ENCODE data around the gene PPP1R37. TPM values are rescaled to one million over a fixed set of nuclear protein-coding genes. Genes with fewer than 3 reads are reported as not detected.

Gene PPP1R37
- total and polyA plus RNA-seq, 5 donors = 16.5 to 24.9 (median 19.0) TPM

DNA sequence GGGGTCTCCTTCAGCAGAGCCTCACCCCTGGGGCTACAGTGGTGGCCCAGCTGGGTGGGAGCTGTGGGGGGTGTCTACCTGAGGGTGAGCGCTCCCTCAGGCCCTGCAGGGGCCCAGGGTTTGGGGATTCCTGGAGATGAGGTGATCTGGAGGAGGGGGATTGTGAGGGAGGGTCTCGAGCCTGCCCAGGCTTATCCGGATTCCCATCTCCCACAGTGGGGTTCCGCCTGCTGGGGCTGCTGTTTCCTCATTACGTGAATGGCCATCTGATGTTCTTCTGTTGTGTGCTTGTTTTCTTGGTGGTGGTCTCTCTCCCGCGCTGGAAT is 4.4 kb downstream of the PPP1R37 start:
- Histone ChIP-seq H3K4me1 (ENCODE audit: control insufficient read depth, insufficient read depth, low read length) (peaks cover 18% of the 10 kb centered on the region), H3K27me3 (ENCODE audit: control insufficient read depth, insufficient read depth) (no peaks in the 10 kb centered on the region), H3K27ac (ENCODE audit: low read length) (peak overlapping the region; percentile 86), H3K4me3 (ENCODE audit: low read length) (no peak overlapping the region), H3K9me3 (ENCODE audit: control insufficient read depth, low read length) (no peaks in the 10 kb centered on the region)
- DNase-seq (no peak), ATAC-seq (no peak)
- intact Hi-C loops (cut with DNase I) = no loop called here
- 83% methylated on average over 7 of the region's 7 CpGs for WGBS

DNA sequence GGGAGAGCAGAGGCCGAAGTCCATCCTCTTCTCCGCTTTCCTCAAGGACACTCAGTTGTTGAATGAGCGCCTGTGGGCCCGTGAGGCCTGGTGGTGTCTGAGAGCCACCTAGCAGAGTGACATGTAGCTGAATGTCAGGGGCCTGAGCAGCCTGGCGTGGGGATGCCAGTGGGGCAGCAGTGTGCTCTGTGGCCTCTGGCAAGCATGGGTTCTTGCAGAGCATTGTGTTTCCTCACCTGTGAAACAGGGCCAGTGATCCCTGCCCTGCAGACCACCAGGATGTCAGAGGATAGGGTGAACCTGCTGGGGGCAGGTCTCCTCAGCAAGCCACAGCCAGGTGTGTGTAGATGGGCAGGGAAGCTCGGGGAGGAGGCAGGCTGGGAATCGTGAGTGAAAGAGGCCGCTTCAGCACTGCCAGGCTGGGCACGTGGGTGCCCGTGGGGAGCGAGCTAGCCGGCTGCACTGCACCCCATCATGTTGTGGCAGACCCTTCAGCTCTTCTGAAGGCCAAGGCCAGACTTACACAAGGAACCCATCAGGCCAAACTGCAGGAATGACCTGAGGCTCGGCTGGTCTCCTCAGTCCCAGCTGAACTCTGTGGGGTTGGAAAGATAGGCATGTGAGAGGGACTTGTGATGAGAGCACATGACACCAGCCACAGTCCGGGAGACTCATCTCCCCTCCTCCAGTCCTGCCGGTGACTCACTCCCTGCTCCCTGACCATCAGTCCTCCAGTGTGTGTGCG is 5.0 kb downstream of the PPP1R37 start:
- DNase-seq (peak; percentile 66 to 72 (median 68)), ATAC-seq (peak; percentile 68 to 80)
- H3K9me3 ChIP-seq (ENCODE audit: control insufficient read depth, low read length) = no peaks in the 10 kb centered on the region
- H3K4me1 ChIP-seq (ENCODE audit: control insufficient read depth, insufficient read depth, low read length) = peaks cover 21% of the 10 kb centered on the region
- H3K4me3 ChIP-seq (ENCODE audit: low read length) = no peak overlapping the region
- H3K27ac ChIP-seq (ENCODE audit: low read length) = peak overlapping the region; percentile 86
- H3K27me3 ChIP-seq (ENCODE audit: control insufficient read depth, insufficient read depth) = no peaks in the 10 kb centered on the region
- 54% methylated on average over 16 of the region's 16 CpGs for WGBS
- intact Hi-C loops (cut with DNase I) = no loop called here

DNA sequence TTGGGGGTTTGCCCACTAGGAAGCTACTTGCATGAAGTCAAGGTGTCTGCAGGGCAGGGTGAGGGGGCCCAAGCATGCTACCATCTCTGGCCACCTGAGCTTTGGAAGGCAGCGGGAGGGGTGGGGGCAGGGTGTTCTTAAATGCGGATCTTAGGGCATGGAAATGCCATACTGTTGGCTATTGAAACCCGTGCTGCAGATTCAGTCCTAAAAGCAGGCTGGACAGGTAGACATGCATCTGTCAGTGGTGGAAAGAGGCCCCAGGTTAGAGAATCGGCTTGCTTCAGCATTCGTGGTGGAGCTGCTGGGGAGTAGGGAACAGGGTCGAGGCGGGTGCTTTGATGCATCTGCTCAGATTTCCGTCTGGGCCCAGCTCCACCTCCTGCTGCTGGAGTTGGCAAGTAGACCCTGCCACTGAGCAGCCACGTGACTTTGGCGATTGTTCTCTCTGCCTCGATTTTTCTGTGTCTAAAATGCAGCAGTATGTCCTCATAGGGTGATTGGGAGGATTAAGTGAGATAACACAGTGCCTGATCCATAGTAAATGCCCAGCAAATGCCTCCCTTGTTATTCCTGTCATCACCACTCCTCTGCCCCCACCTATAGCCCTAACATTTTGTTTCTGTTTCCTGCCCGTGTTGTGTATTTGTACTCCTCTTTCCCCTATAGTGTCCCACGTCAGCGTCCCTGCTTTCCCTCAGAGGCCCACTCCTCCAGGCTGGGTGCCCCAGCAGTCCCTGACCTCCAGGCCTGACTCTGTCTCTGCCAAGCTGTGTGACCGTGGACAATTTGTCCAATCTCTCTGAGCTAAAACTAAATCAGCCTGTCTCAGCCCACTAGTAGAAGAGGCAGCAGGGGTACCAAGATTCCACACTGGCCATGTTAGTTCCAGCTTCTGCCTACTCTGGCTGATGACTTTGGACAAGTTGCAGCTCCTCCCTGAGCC is 5.8 kb downstream of the PPP1R37 start:
- peaks cover 26% of the 10 kb centered on the region for H3K4me1 ChIP-seq (ENCODE audit: control insufficient read depth, insufficient read depth, low read length)
- intact Hi-C loops (cut with DNase I) = no loop called here
- DNase-seq (peak; percentile 53 to 80 (median 76)), ATAC-seq (peak; percentile 32 to 49)
- no peak overlapping the region for H3K4me3 ChIP-seq (ENCODE audit: low read length)
- no peaks in the 10 kb centered on the region for H3K9me3 ChIP-seq (ENCODE audit: control insufficient read depth, low read length)
- 30% methylated on average over 15 of the region's 15 CpGs for WGBS
- no peaks in the 10 kb centered on the region for H3K27me3 ChIP-seq (ENCODE audit: control insufficient read depth, insufficient read depth)
- peak overlapping the region; percentile 49 for H3K27ac ChIP-seq (ENCODE audit: low read length)

DNA sequence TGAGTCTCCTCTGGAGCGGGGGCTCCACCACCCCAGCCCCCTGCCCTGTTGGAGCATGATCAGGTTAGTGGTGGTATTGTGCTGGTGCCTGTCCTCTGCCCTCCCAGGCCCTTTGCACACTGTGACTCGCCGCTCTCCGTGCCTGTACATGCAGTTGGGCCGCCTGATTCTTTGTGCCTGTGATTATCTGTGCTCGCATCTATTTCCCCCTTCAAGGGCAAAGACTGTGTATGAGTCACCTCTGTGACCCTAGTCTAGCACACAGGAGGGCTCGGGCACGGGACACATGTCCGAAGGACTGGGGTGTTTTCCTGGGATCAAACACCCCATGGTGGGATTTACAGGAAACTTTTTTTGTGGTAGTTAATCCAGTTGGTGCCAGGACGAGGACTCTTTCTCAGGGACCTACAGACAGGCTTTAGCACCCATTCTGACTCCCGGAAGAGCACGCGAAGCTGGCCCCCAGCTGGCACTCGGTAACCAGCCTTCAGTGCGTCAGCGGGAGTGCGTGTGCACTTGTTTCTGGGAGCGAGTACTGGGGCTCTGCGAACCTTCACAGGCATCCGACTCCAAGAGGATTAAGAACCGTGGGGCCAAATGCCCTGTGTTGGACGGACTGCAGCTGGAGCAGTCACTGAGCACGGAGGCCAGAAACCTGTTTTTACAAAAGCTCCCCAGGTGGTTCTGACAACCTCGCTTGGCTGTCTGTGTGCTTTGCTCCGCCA is 6.7 kb downstream of the PPP1R37 start:
- no peaks in the 10 kb centered on the region for H3K27me3 ChIP-seq (ENCODE audit: control insufficient read depth, insufficient read depth)
- DNase-seq (no peak), ATAC-seq (no peak)
- peaks cover 25% of the 10 kb centered on the region for H3K4me1 ChIP-seq (ENCODE audit: control insufficient read depth, insufficient read depth, low read length)
- no peak overlapping the region for H3K4me3 ChIP-seq (ENCODE audit: low read length)
- H3K27ac ChIP-seq (ENCODE audit: low read length) = peak overlapping the region; percentile 19
- intact Hi-C loops (cut with DNase I) = no loop called here
- 84% methylated on average over 25 of the region's 25 CpGs for WGBS
- H3K9me3 ChIP-seq (ENCODE audit: control insufficient read depth, low read length) = no peaks in the 10 kb centered on the region

DNA sequence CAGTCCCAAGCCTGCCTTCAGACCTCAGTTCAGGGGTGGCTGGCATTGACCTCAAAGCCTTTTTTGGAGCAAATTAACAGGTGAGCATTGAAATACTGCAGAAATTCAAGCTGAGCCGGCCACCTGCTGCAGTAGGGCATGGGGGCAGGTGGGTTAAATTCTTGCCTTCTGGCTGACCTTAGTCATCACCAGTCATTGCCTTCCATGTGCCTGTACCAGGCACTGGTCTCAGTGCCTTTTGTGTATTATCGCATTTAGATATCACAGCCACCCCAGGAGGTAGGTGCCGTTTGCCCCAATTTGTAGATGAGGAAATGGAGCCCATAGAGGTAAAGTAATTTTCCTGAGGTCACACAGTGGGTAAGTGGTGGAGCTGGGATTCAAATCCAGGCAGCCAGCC is 7.2 kb downstream of the PPP1R37 start:
- DNase-seq = no peak
- peaks cover 25% of the 10 kb centered on the region for H3K4me1 ChIP-seq (ENCODE audit: control insufficient read depth, insufficient read depth, low read length)
- H3K4me3 ChIP-seq (ENCODE audit: low read length) = no peak overlapping the region
- WGBS = 86% methylated on average over 3 of the region's 3 CpGs
- intact Hi-C loops (cut with DNase I) = no loop called here
- H3K27me3 ChIP-seq (ENCODE audit: control insufficient read depth, insufficient read depth) = no peaks in the 10 kb centered on the region
- no peak for ATAC-seq
- no peaks in the 10 kb centered on the region for H3K9me3 ChIP-seq (ENCODE audit: control insufficient read depth, low read length)
- no peak overlapping the region for H3K27ac ChIP-seq (ENCODE audit: low read length)

DNA sequence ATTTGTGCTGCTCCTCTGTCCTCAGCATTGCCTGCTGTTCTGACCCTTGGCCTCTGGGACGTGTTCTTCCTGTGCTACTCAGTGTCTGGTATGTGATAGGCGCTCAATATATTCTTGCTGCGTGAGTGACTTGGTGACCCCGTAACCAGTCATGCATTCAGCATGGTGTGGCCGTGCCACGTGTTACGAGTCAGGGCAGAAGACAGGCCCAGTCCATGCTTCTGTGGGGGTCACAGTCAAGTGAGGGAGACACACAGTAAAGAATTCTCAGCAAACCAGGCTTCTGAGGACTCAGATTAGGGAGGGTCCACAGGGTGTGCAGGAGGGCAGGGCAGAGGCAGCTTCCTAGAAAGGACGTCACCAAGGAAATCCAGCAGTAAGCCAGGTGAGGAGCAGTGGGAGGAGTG is 7.9 kb downstream of the PPP1R37 start:
- 79% methylated on average over 8 of the region's 8 CpGs for WGBS
- DNase-seq = no peak
- Histone ChIP-seq H3K4me1 (ENCODE audit: control insufficient read depth, insufficient read depth, low read length) (peaks cover 25% of the 10 kb centered on the region), H3K9me3 (ENCODE audit: control insufficient read depth, low read length) (no peaks in the 10 kb centered on the region), H3K4me3 (ENCODE audit: low read length) (no peak overlapping the region), H3K27me3 (ENCODE audit: control insufficient read depth, insufficient read depth) (no peaks in the 10 kb centered on the region), H3K27ac (ENCODE audit: low read length) (no peak overlapping the region)
- ATAC-seq = no peak
- intact Hi-C loops (cut with DNase I) = no loop called here

DNA sequence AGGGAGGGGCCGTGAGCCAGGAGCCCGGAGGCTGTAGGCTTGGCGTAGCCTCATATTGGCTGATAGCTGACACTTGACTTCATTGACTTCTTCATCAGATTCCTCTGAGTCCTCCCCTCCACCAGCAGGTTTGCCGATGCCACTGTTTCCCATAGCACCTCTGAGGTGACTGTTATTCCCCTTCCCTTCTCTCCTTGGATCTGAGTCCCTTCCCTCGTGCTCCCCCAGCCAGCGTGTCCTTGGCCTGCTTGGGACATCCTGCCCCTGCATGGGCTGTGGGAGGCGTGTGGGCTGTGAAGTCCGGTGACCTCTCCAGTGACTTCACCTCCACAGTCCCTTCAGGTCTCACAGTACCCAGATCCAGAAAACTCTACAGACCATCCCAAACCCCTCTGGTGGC is 8.8 kb downstream of the PPP1R37 start:
- WGBS = 75% methylated on average over 8 of the region's 8 CpGs
- Histone ChIP-seq H3K4me3 (ENCODE audit: low read length) (no peak overlapping the region), H3K9me3 (ENCODE audit: control insufficient read depth, low read length) (no peaks in the 10 kb centered on the region), H3K4me1 (ENCODE audit: control insufficient read depth, insufficient read depth, low read length) (peaks cover 25% of the 10 kb centered on the region), H3K27ac (ENCODE audit: low read length) (no peak overlapping the region), H3K27me3 (ENCODE audit: control insufficient read depth, insufficient read depth) (no peaks in the 10 kb centered on the region)
- intact Hi-C loops (cut with DNase I) = no loop called here
- ATAC-seq (no peak), DNase-seq (no peak)

DNA sequence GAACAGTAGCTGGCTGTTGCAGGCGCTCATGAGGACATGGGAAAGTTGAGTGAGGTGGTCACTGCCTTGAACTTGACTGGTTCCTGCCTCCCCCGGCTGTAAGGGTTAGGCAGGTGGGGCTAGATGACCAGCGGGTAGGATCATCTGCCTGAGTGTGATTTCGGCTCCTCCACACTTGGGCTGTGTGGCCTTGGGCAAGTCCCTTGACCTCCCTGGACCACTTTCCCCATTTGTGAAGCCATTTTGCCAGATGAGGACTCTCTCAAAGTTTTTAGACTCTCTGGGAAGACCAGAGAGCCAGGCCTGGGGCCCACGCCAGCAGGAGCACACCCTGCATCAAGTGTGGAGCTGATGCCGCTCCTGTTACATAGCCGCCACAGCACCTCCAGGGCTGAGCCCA is 9.5 kb downstream of the PPP1R37 start:
- Histone ChIP-seq H3K4me1 (ENCODE audit: control insufficient read depth, insufficient read depth, low read length) (peaks cover 25% of the 10 kb centered on the region), H3K4me3 (ENCODE audit: low read length) (no peak overlapping the region), H3K27ac (ENCODE audit: low read length) (no peak overlapping the region), H3K9me3 (ENCODE audit: control insufficient read depth, low read length) (no peaks in the 10 kb centered on the region), H3K27me3 (ENCODE audit: control insufficient read depth, insufficient read depth) (no peaks in the 10 kb centered on the region)
- 96% methylated on average over 7 of the region's 7 CpGs for WGBS
- DNase-seq (no peak), ATAC-seq (no peak)
- intact Hi-C loops (cut with DNase I) = no loop called here

DNA sequence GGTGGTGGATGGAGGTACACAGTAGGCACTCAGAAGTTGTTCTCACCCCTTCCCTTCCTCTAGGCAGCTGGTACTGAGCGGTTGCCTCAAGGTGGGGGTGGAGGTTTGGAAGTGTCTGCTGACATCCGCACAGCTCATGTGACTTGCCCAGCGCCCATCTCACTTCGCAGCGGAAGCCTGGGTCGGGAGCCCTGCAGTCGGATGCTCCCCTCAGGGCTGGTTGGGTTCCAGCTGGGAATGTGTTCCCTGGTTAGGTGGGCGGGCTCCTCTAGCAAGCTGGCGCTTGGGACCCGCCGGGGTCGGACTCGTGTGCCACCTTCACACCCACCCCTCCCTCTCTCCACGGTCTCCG is 10.2 kb downstream of the PPP1R37 start:
- Histone ChIP-seq H3K27ac (ENCODE audit: low read length) (peak overlapping the region; percentile 4), H3K4me1 (ENCODE audit: control insufficient read depth, insufficient read depth, low read length) (peaks cover 19% of the 10 kb centered on the region), H3K4me3 (ENCODE audit: low read length) (peak overlapping the region; percentile 17), H3K27me3 (ENCODE audit: control insufficient read depth, insufficient read depth) (no peaks in the 10 kb centered on the region), H3K9me3 (ENCODE audit: control insufficient read depth, low read length) (no peaks in the 10 kb centered on the region)
- intact Hi-C loops (cut with DNase I) = no loop called here
- WGBS = 21% methylated on average over 15 of the region's 15 CpGs
- ATAC-seq = peak; percentile 30 to 31
- no peak for DNase-seq

DNA sequence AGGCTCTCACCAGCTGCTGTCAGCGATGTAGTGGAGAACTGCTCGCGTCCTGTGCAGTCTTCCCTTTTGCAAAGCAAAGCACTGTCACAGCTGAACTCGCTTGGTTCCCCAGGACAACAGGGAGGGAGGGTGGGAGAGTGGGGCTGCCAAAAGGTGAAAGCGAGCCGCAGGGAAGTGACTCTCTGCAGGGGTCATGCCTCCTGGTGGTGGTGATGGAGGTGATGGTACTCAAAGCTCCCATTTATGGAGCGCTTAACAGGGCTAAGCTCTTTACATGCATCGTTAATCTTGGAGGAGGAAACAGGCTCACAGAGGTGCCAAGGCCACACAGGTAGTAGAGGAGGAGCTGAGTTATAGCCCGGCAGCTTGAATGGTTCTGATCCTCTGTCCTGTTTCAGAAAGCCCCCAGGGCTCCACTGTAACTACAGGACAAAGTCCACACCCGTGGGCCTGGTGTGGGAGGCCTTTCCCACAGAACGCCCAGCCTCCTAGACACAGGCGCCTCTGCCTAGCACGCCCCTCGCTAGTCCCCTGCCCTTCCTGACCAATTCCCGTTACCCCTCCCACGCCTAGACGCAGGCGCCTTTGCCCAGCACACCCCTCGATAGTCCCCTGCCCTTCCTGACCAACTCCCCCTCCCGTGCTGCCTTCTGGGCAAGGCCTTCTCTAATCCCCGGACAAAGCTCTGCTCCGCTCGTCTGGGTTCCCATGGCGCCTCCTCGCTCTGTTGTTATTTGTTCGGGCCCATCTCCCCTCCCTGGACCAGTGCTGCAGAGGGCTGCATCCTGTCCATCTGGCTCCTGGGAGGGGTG is 10.7 kb downstream of the PPP1R37 start:
- Histone ChIP-seq H3K27ac (ENCODE audit: low read length) (peak overlapping the region; percentile 4), H3K27me3 (ENCODE audit: control insufficient read depth, insufficient read depth) (no peaks in the 10 kb centered on the region), H3K4me1 (ENCODE audit: control insufficient read depth, insufficient read depth, low read length) (peaks cover 14% of the 10 kb centered on the region), H3K9me3 (ENCODE audit: control insufficient read depth, low read length) (no peaks in the 10 kb centered on the region), H3K4me3 (ENCODE audit: low read length) (peak overlapping the region; percentile 17)
- intact Hi-C loops (cut with DNase I) = no loop called here
- WGBS = 37% methylated on average over 26 of the region's 26 CpGs
- DNase-seq (peak in 1 of 3 donors; percentile 42), ATAC-seq (peak; percentile 28 to 87)
